NOMO-1 (cell line): ENCODE measurements around the gene TMEM131L.

Experiments
- DNase-seq, 2 experiments: peaks; one replicate each; lab custom pipeline; 2025; ENCODE audit not compliant: unreplicated experiment in 2 of 2; lab: John Stamatoyannopoulos, UW

The TMEM131L gene

DNA sequence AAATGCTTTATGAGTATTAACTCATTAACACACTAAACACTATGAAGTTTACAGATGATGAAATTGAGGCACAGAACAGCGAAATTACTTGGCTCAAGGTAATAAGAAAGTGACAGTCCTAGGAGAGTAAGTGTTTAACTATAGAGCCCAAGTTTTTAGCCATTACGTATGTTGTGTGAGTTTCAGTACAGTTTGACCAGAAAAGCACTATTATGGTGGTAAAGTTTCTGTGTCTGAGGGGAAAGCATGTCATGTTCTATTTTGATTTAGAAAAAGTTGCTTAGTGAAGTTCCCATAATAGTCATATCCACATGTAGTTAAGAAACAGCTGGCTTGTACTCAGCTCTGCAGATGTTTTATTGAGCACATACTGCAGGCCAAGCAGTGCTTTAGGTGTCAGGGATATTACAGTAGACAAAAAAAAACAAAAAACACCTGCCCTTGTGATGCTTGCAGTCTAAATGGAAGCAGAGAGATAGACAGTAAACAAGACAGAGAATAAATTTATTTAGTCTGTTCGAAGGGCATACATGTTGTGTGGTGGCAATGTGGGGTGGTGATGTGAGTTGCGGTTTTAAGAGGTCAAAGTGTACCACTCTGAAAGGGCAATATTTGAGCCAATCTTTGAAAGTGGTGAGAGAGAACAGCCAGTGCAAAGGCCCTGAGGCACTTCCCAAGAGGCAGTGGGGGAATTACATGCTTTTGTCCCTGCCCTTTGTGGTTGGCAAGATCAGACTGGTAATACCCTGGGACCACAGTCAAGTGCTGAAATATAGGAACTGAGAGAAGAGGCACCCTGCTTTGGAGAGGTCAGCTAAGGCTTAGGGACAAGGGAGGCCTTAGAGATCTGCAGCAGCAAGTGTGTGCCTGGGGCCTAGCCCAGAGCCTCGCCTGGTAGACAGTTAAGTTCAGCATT is 6.2 kb downstream of the TMEM131L start:
- no peak for DNase-seq

DNA sequence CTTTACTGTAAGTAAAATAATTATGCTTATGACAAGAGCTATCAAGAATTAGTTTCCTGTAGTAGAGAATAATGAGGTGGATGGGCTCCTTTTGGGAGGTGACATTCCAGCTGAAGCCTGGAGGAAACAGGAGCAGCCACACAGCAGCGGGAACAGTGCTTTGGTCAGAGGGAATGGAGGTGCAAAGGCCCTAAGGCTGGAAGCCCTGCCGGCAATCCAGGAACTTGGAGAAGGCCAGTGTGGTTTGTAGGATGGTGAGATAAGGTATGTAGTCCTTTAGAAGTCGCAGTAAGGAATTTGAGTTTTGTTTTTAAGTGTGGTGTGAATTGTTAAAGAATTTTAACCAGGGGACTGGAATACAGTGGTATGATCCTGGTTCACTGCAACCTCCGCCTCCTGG is 8.1 kb downstream of the TMEM131L start:
- no peak for DNase-seq

- no peak for DNase-seq
Measured at GRCh38 chr4:153476829-153477574, 10.8 kb downstream of the TMEM131L start.

DNA sequence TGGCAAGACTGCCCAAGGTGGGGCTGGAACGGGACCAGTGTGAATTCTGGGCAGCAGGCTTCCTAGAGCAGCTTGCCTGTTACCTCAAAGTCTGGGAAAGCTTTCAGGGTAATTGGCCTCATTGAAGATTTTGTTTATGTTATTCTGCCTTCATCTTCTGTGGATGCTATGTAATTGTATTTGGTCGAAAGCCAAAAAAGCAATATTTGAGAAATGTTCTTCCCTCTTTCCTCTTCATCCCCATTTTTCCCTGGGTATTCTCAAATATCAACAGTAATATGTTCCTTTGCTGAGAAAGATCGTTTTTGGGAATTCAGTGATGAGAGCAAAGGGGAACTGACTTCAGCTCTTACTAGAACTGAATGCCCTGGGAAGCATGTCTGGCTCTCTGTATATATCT is 12.9 kb downstream of the TMEM131L start:
- DNase-seq: no peak

- DNase-seq: no peak
Measured at GRCh38 chr4:153480704-153481103, 14.5 kb downstream of the TMEM131L start.

DNA sequence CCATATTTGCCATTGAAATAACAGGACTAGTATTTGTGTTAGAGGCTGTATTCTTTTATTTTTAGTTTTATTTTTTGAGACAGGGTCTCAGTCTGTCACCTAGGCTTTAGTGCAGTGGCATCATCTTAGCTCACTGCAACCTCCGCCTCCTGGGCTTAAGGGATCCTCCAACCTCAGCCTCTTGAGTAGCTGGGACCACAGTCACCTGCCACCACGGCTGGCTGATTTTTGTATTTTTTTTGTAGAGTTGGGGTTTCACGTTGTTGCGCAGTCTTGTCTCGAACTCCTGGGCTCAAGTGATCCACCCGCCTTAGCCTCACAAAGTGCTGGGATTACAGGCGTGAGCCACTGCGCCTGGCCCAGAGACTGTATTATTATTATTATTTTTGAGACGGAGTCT is 15.3 kb downstream of the TMEM131L start:
- no peak for DNase-seq

- no peak for DNase-seq
Measured at GRCh38 chr4:153483432-153484418, 17.6 kb downstream of the TMEM131L start.

DNA sequence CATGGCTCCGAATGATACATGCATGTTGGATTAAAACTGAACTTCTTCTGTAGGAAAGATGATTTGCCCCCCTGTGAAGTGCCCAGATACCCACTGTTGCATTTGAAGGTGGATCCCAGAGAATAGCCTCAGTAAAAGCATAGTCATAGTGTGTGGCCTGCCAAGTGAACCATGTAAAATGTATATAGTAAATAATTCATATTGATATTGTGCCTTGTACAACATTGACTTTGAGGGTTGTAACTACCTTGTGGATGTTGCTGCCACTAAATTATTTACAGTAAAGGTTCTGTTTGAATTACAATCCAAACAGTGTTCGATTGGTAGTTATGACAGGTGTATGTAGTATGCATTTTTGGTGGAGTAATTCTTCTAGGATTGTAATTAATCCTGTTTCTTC is 19.2 kb downstream of the TMEM131L start:
- no peak for DNase-seq

DNA sequence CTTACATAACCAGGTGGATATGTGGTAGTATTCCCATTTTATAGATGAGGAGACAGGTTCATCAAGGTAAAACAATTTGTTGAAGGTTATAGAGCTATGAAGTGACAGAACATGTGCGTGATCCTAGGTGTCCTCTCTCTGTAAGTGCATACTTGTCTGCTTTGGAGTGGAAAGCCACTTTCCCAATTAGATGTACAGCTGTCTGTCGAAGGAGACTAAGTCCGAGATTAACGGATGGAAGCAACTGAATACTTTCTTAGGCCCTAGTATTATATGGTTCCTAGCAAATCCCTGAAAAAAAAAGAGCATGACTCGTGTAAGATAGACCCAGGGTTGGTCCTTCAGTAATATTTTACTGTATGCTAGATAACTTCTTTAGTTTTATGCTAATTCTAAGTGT is 19.7 kb downstream of the TMEM131L start:
- DNase-seq: no peak

GRCh38 chr4:153486281-153487151 is 20.4 kb downstream of the TMEM131L start:
- DNase-seq: no peak

DNA sequence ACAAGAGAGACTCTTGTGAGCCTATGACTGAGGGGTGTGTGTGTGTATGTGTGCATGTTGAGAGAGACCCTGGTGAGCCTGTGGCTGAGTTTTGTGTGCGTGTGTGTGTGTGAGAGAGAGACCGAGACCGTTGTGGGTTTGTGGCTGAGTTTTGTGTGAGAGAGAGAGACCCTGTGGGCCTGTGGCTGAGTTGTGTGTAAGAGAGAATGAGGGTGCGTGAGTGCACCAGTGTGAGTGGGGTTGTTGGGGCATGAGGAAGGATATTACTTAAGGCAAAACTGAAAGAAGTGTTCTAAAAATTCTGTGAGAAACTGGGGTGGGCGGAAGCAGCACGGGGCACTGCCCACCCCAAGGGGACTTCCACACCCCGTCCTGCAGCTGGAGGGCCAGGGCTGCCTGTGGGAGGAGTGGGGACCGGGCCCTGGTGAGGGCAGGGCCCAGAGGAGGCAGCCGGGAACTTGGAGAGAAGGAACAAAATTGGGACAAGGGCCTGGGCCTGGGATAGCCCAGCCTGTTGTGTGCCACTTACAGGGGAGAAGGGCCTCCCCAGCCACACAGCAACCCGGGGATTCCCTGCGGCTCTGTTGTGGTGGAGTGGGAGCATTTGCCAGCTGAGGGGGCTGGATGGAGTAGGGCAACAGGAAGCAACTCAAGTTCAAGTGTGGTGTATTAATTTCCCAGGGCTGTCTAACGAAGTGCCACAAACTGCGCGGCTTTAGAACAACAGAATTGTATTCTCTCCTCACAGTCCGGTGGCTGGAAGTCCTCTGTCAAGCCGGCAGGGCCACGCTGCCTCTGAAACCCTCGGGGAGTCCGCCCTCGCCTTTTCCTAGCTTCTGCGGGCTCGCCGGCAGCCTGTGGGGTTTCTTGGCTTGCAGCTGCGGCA is 22.1 kb downstream of the TMEM131L start:
- peak; percentile 47 to 74 for DNase-seq

DNA sequence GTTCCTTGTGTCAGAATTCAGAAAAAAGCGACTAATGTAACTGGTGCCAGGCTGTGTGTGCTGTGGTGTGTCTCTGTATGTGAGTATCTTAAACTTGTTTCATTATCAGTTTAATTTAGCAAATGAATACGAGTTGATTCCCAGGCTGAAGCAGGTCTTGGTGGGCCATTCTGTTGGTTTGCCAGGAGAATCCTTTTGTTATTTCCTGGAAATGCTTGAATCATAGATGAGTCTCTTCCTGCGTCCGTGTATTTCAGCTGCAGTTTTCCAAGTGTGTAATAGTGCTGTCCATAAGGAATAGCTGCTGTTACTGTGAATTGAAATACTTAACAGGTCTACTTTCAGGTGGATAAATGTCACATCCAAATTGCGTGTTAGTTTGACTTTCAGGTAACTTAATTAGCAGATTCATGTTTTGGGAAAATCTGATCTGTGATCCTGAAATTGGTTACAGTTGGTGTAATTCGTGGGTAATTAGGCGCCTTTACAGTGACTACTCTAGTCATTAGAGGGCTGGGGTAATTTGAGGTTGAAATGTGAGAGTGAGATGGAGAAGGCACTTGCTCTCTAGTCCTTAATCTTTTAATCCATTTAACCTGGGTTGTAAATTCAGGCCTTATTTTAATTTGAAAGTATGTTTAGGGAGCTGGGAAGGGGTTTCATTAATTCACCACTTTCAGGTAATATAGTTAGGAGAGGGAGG is 23.8 kb downstream of the TMEM131L start:
- no peak for DNase-seq

GRCh38 chr4:153490985-153491483 is 24.9 kb downstream of the TMEM131L start:
- no peak for DNase-seq

DNA sequence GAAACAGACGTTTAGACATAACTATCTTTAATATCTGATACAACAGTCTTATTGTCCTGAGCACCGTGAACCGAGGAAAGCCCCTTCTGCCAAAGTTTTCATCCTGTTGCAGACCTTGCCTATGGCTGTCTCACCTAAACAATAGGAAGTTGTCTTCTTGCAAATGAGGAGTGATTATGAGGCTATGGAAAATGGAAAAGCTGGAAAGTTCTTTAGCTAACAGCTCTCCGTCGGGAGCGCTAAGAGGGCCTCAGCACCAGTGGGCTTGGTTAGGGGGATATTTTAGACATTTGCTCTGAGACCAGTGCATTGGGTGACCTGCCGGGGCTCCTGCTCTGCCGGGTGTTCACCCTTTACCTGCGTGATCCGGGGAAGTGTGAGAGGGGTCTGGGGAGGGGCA is 28.4 kb downstream of the TMEM131L start:
- DNase-seq: no peak

DNA sequence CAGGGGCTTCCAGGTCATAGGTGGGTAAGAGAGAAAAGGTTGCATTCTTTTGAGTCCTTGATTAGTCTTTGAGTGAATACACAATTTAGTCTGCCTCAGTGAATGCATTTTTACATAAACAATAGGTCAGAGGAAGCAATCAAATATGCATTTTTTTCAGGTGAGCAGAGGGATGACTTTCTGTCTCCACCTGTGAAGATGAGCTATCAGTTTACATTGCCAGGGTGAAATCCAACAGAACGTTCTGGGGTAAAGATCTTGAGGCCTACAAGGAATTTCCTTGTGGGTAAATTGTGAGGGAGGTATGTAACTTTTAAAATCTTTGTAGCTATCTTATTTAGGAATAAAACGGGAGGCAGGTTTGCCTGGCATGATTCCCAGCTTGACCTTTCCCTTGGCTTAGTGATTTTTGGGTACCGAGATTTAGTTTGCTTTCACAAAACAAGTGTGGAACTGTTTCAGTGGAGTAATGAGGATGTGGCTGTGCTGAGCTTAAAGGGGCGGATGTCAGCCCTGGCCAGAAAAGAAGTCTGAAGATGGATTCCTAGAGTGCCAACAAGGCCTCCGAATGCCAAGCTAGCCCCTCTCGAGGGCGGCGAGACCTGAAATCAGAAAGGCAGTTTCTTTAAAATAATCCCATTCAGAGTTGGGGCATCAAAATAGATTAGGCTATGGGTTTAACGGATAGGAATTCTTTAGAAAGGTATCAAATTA is 29.5 kb downstream of the TMEM131L start:
- DNase-seq: no peak

DNA sequence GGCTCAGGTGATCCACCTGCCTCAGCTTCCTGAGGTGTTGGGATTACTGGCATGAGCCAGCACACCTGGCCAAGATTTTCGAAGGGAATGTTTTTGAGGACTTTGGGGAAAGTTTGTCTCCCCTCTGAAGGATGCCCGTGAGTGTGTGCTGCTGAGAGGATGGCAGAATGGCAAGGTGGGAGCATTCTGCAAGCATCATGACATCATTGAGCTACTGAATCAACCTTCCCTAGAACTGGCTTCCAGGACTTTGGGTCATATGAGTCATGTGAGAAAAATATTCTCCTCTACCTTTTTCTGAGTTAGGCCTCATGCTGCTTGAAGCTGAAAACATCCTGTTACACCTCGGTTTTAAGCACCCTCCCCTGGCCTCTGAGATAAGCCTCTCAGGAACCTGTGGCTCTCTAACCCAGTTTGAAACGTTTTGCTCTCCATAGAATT is 31.0 kb downstream of the TMEM131L start:
- DNase-seq: no peak
